SH-SY5Y (cell line): Measurements from ENCODE around the gene FAM151A.

ENCODE experiments used
- GATA2 ChIP-seq: IDR thresholded peaks from 2 replicates; pipeline ENCODE4 v1.6.1; 2011; ENCODE audit warnings: mild to moderate bottlenecking, low read depth, low read length
- GATA3 ChIP-seq: IDR thresholded peaks from 2 replicates; pipeline ENCODE4 v1.6.1; 2011; ENCODE audit warnings: low read depth, mild to moderate bottlenecking, low read length, moderate library complexity

Gene FAM151A

GRCh38 chr1:54564312-54565112 lies 58.8 kb downstream of the FAM151A start:
- TF ChIP-seq GATA3 (no peak), GATA2 (no peak)

- TF ChIP-seq GATA3 (no peak), GATA2 (no peak)
Observed at GRCh38 chr1:54559771-54560231, 63.5 kb downstream of the FAM151A start.
